Smooth muscle cell of the brain vasculature (primary cell): ENCODE measurements around the gene SIGLEC9.
"Not testable (repeated sequence)": the region's sequence is repeated elsewhere in the genome, so short reads cannot be mapped to it uniquely, and the experiment has no call there.

Experiments
- DNase-seq: peaks from one replicate; pipeline ENCODE4 v3.0.0-alpha.2; 2012; ENCODE audit warnings: low read depth, low spot score

Gene SIGLEC9

GRCh38 chr19:51123381-51123800 lies 1.3 kb upstream of the SIGLEC9 start:
- DNase-seq = no peak

GRCh38 chr19:51123802-51124201 lies 904 bp upstream of the SIGLEC9 start:
- no peak for DNase-seq

GRCh38 chr19:51124216-51124615 lies 490 bp upstream of the SIGLEC9 start:
- no peak for DNase-seq

GRCh38 chr19:51125421-51126075 lies 842 bp downstream of the SIGLEC9 start:
- DNase-seq = no peak

GRCh38 chr19:51127032-51127431 lies 2.3 kb downstream of the SIGLEC9 start:
- DNase-seq = no peak

GRCh38 chr19:51127755-51128154 lies 3.0 kb downstream of the SIGLEC9 start:
- no peak for DNase-seq

- DNase-seq = no peak
Observed at GRCh38 chr19:51128227-51128626, 3.5 kb downstream of the SIGLEC9 start.

GRCh38 chr19:51129716-51130115 lies 5.0 kb downstream of the SIGLEC9 start:
- no peak for DNase-seq

GRCh38 chr19:51131780-51132680 lies 7.3 kb downstream of the SIGLEC9 start:
- no peak for DNase-seq

GRCh38 chr19:51135004-51135403 lies 10.3 kb downstream of the SIGLEC9 start:
- no peak for DNase-seq

- DNase-seq = no peak
Observed at GRCh38 chr19:51135986-51136762, 11.5 kb downstream of the SIGLEC9 start.

GRCh38 chr19:51136851-51137551 lies 12.3 kb downstream of the SIGLEC9 start:
- DNase-seq = no peak

GRCh38 chr19:51137792-51138425 lies 13.2 kb downstream of the SIGLEC9 start:
- no peak for DNase-seq

GRCh38 chr19:51138549-51138979 lies 13.9 kb downstream of the SIGLEC9 start:
- DNase-seq = no peak

GRCh38 chr19:51139299-51140014 lies 14.8 kb downstream of the SIGLEC9 start:
- DNase-seq = no peak

GRCh38 chr19:51140441-51140840 lies 15.7 kb downstream of the SIGLEC9 start:
- no peak for DNase-seq

GRCh38 chr19:51141181-51141580 lies 16.5 kb downstream of the SIGLEC9 start:
- no peak for DNase-seq

- DNase-seq = no peak
Observed at GRCh38 chr19:51142119-51142518, 17.4 kb downstream of the SIGLEC9 start, which contains the start of gene SIGLEC7. TSS of gene SIGLEC7 (plus strand) at chr19:51142301. CDS start at chr19:51142370, 69 bp downstream.

- not testable (repeated sequence) for DNase-seq
Observed at GRCh38 chr19:51142809-51143475, 18.2 kb downstream of the SIGLEC9 start.

GRCh38 chr19:51143486-51143885 lies 18.8 kb downstream of the SIGLEC9 start:
- no peak for DNase-seq
